Right atrium auricular region (tissue), 2 donors: Measurements from ENCODE around the gene OR10C1. TPM values are rescaled to one million over a fixed set of nuclear protein-coding genes. Genes with fewer than 3 reads are reported as not detected.
"Not testable (repeated sequence)": the region's sequence is repeated elsewhere in the genome, so short reads cannot be mapped to it uniquely, and the experiment has no call there.

ENCODE experiments used
- DNase-seq: peaks from one replicate; pipeline ENCODE4 v3.0.0-alpha.2; 2019; ENCODE audit warnings: low spot score
- H3K27ac ChIP-seq, 2 donors: fragments of 200-600 bp; sonication (generic); 1 replicate in 1 of 2; 2 replicates in 1 of 2; pipeline ENCODE4 v1.5.1; 2016 to 2019
- H3K27me3 ChIP-seq, 2 donors: fragments of 200-600 bp; sonication (generic); one replicate each; pipeline versions ENCODE4 v1.5.1 to v1.6.0; 2017 to 2019
- H3K36me3 ChIP-seq: fragments of 200-600 bp; sonication (generic); one replicate; pipeline ENCODE4 v1.5.1; 2016
- H3K4me1 ChIP-seq, 2 donors: fragments of 200-600 bp; sonication (generic); one replicate each; pipeline versions ENCODE4 v1.5.1 to v1.6.0; 2017 to 2019
- H3K4me3 ChIP-seq, 2 donors: fragments of 200-600 bp; sonication (generic); 1 replicate in 1 of 2; 2 replicates in 1 of 2; pipeline ENCODE4 v1.5.1; 2017 to 2019; ENCODE audit warnings: mild to moderate bottlenecking in 1 of 2, moderate library complexity in 1 of 2
- H3K9me3 ChIP-seq, 2 donors: fragments of 200-600 bp; sonication (generic); one replicate each; pipeline ENCODE4 v1.5.1; 2019
- total RNA-seq, 2 donors: library from RNA; depleted of rRNA; stranded (reverse); fragments of >200 nt; gene quantifications; one replicate each; pipeline ENCODE4 v1.1.0, GENCODE V29; 2016
- TF ChIP-seq, protein P1 (sequence below), 2 donors: fragments of 200-600 bp; sonication (generic); IDR thresholded peaks; one replicate each; pipeline ENCODE4 v1.5.1; 2019; ENCODE audit warnings: antibody characterized with exemption in 2 of 2

OR10C1 gene
- total RNA-seq, 2 donors from 2014 or later: not detected

DNA sequence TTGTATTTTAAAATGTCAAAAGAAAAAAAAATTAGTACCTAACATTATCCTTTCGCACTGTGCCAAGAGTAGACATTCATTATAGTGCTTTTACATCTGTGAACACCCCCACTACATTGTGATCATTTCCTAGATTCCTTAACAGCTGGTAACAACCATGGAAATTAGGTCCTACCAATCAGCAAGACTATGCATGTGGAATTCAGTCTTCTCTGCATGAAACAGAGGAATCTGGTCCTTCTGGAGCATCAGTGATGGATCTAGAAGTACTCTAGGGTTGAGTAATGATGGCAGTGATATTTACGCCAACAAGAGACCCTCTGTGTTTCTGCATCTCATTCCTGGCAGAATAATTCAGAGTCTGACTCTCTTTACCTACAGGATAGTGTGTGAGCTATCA lies 14.9 kb upstream of the OR10C1 start:
- TF ChIP-seq, protein P1, sequence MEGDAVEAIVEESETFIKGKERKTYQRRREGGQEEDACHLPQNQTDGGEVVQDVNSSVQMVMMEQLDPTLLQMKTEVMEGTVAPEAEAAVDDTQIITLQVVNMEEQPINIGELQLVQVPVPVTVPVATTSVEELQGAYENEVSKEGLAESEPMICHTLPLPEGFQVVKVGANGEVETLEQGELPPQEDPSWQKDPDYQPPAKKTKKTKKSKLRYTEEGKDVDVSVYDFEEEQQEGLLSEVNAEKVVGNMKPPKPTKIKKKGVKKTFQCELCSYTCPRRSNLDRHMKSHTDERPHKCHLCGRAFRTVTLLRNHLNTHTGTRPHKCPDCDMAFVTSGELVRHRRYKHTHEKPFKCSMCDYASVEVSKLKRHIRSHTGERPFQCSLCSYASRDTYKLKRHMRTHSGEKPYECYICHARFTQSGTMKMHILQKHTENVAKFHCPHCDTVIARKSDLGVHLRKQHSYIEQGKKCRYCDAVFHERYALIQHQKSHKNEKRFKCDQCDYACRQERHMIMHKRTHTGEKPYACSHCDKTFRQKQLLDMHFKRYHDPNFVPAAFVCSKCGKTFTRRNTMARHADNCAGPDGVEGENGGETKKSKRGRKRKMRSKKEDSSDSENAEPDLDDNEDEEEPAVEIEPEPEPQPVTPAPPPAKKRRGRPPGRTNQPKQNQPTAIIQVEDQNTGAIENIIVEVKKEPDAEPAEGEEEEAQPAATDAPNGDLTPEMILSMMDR (IDR thresholded peaks at IDR 0.05): no peak
- DNase-seq: no peak
- Histone ChIP-seq H3K4me1 (no peaks in the 10 kb centered on the region), H3K27ac (no peak overlapping the region), H3K4me3 (no peak overlapping the region), H3K36me3 (no peaks in the 10 kb centered on the region), H3K27me3 (no peaks in the 10 kb centered on the region), H3K9me3 (peaks cover 0 to 10% of the 10 kb centered on the region in 2 donors)

DNA sequence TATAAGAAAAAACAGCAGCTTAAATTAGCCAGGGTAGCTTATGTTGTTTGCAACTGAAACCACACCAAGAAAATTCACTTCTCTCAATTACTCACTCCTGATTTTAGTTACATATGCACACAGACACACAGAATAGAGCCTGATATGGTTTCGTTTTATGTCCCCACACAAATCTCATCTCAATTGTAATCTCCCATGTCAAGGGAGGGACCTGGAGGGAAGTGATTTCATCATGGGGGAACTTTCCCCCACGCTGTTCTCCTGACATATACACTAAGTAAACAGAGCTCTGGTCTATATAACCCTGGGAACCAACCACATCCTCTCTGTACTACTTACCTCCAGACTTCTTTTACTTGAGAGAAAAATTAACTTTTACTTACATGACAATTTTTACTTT lies 14.5 kb upstream of the OR10C1 start:
- Histone ChIP-seq H3K36me3 (no peaks in the 10 kb centered on the region), H3K9me3 (peaks cover 0 to 8% of the 10 kb centered on the region in 2 donors), H3K4me1 (no peaks in the 10 kb centered on the region), H3K27me3 (no peaks in the 10 kb centered on the region), H3K27ac (no peak overlapping the region), H3K4me3 (no peak overlapping the region)
- no peak for DNase-seq
- TF ChIP-seq, protein P1 (IDR thresholded peaks at IDR 0.05): no peak

- Histone ChIP-seq H3K4me1 (no peaks in the 10 kb centered on the region), H3K9me3 (peaks cover 0 to 8% of the 10 kb centered on the region in 2 donors), H3K4me3 (no peak overlapping the region), H3K36me3 (no peaks in the 10 kb centered on the region), H3K27me3 (no peaks in the 10 kb centered on the region), H3K27ac (no peak overlapping the region)
- TF ChIP-seq, protein P1 (IDR thresholded peaks at IDR 0.05): no peak
- DNase-seq: no peak
Observed at GRCh38 chr6:29425075-29425474, 14.0 kb upstream of the OR10C1 start.

DNA sequence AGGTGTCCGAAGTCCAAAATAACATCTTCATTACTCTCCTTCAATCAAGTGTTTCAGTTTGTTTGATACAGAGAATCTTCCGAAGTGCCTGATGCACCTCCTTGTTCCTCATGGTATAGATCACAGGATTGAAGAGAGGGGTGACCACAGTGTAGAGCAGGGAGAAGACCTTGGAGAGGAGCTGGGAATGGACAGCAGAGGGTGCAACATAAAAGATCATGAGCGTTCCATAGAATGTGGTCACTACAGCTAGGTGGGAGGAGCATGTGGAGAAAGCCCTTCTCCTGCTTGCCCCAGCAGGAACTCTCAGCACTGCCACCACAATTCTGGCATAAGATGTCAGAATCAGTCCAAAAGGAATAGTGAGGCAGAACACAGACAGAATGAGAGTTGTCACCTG lies 12.5 kb upstream of the OR10C1 start:
- TF ChIP-seq, protein P1 (IDR thresholded peaks at IDR 0.05): no peak
- Histone ChIP-seq H3K4me1 (no peaks in the 10 kb centered on the region), H3K27ac (no peak overlapping the region), H3K4me3 (no peak overlapping the region), H3K9me3 (no peaks in the 10 kb centered on the region), H3K36me3 (no peaks in the 10 kb centered on the region), H3K27me3 (no peaks in the 10 kb centered on the region)
- DNase-seq: no peak

- DNase-seq, H3K27ac ChIP-seq, H3K4me3 ChIP-seq, H3K4me1 ChIP-seq, H3K27me3 ChIP-seq, H3K9me3 ChIP-seq, H3K36me3 ChIP-seq: not testable (repeated sequence)
Observed at GRCh38 chr6:29436730-29437129, 2.4 kb upstream of the OR10C1 start.

DNA sequence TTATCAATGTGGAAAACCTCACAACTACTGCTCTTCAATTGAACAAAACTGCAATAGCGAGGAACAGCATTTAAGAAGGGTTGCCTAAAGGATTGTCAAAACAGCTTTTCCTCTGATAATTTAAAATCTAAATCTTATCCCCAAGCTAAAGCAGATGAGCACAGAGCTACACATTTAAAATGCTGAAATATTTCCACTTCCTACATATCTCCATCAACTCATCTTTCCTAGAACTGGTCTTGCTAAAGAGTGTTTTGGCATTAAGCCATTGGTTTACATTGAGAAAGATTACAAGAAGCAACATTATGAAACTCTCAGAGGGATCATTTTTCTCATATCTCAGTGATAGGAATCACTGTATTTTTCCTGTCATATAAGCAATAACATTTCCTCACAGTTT lies 3.6 kb downstream of the OR10C1 start:
- H3K9me3 ChIP-seq: no peaks in the 10 kb centered on the region
- H3K4me3 ChIP-seq: no peak overlapping the region
- no peak overlapping the region for H3K27ac ChIP-seq
- DNase-seq: no peak
- TF ChIP-seq, protein P1 (IDR thresholded peaks at IDR 0.05): no peak
- no peaks in the 10 kb centered on the region for H3K4me1 ChIP-seq
- no peaks in the 10 kb centered on the region for H3K36me3 ChIP-seq
- H3K27me3 ChIP-seq: no peaks in the 10 kb centered on the region

GRCh38 chr6:29444031-29444430 lies 4.9 kb downstream of the OR10C1 start:
- not testable (repeated sequence) for H3K9me3 ChIP-seq, H3K4me3 ChIP-seq, H3K36me3 ChIP-seq, H3K4me1 ChIP-seq, DNase-seq, H3K27me3 ChIP-seq, H3K27ac ChIP-seq
